Tibial artery (tissue), 4 donors: ENCODE measurements around the gene CCDC196.
"Not testable (repeated sequence)": the region's sequence is repeated elsewhere in the genome, so short reads cannot be mapped to it uniquely, and the experiment has no call there.

Source experiments
- DNase-seq, 2 donors: peaks; one replicate each; pipeline ENCODE4 v3.0.0-alpha.2; 2019
- H3K27ac ChIP-seq, 2 donors: fragments of 200-600 bp; sonication (generic) in 1 of 2; 1 replicate in 1 of 2; 2 replicates in 1 of 2; pipeline ENCODE4 v1.5.1; 2018 to 2019; ENCODE audit warnings: mild to moderate bottlenecking in 1 of 2
- H3K27me3 ChIP-seq, 2 donors: fragments of 200-600 bp; sonication (generic) in 1 of 2; one replicate each; pipeline versions ENCODE4 v1.5.1 to v1.6.0; 2016 to 2019
- H3K36me3 ChIP-seq, 3 donors: fragments of 200-600 bp; sonication (generic) in 2 of 3; one replicate each; pipeline ENCODE4 v1.5.1; 2016 to 2019; ENCODE audit warnings: mild to moderate bottlenecking in 2 of 3
- H3K4me1 ChIP-seq, 4 donors: fragments of 200-600 bp; sonication (generic) in 2 of 4; 1 replicate in 3 of 4; 2 replicates in 1 of 4; pipeline ENCODE4 v1.5.1; 2016 to 2019
- H3K4me3 ChIP-seq, 2 donors: fragments of 200-600 bp; sonication (generic) in 1 of 2; 1 replicate in 1 of 2; 2 replicates in 1 of 2; pipeline ENCODE4 v1.5.1; 2018 to 2019; ENCODE audit warnings: mild to moderate bottlenecking in 2 of 2
- H3K9me3 ChIP-seq, 3 donors: fragments of 200-600 bp; sonication (generic) in 1 of 3; one replicate each; pipeline ENCODE4 v1.5.1; 2016 to 2019
- intact Hi-C: fragments of 100-400 bp; cut with DNase I; formaldehyde crosslinking; loops from one replicate; pipeline ENCODE4 v1.15.0; 2023; ENCODE audit warnings: low total_unique reads
- TF ChIP-seq, protein P1 (sequence below), 2 experiments: fragments of 200-600 bp in 1 of 2; fragments of 450-650 bp in 1 of 2; IDR thresholded peaks; one replicate each; pipeline ENCODE4 v1.5.1; 2017 to 2019; ENCODE audit warnings: antibody characterized with exemption in 2 of 2, mild to moderate bottlenecking in 1 of 2, moderate library complexity in 1 of 2

Gene CCDC196

DNA sequence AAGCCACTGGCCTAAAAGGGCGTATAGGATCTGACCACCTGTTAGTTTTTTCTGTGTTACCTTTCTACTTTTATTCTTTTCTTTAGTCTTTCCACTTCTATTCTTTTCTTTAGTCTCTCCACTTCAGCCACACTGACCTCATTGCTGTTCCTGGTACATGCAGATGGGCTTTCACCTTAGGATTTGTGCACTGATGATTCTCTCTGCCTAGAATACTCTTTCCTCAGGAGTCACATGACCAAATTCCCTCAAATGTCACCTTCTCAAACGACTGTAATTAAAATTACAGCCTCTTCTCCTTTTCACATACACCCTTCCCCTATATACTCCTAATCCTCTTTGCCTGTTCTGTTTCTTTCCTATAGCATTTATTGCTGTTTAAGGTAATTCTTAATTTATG, 57.8 kb downstream of the CCDC196 start:
- intact Hi-C loops, result no loop called here
- no peaks in the 10 kb centered on the region for H3K36me3 ChIP-seq
- peaks cover 0 to 10% (median 0%) of the 10 kb centered on the region in 4 donors for H3K4me1 ChIP-seq
- no peaks in the 10 kb centered on the region for H3K27me3 ChIP-seq
- H3K9me3 ChIP-seq, result no peaks in the 10 kb centered on the region
- TF ChIP-seq, protein P1, sequence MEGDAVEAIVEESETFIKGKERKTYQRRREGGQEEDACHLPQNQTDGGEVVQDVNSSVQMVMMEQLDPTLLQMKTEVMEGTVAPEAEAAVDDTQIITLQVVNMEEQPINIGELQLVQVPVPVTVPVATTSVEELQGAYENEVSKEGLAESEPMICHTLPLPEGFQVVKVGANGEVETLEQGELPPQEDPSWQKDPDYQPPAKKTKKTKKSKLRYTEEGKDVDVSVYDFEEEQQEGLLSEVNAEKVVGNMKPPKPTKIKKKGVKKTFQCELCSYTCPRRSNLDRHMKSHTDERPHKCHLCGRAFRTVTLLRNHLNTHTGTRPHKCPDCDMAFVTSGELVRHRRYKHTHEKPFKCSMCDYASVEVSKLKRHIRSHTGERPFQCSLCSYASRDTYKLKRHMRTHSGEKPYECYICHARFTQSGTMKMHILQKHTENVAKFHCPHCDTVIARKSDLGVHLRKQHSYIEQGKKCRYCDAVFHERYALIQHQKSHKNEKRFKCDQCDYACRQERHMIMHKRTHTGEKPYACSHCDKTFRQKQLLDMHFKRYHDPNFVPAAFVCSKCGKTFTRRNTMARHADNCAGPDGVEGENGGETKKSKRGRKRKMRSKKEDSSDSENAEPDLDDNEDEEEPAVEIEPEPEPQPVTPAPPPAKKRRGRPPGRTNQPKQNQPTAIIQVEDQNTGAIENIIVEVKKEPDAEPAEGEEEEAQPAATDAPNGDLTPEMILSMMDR (IDR thresholded peaks at IDR 0.05), result no peak
- no peak for DNase-seq
- no peak overlapping the region for H3K27ac ChIP-seq
- no peak overlapping the region for H3K4me3 ChIP-seq

DNA sequence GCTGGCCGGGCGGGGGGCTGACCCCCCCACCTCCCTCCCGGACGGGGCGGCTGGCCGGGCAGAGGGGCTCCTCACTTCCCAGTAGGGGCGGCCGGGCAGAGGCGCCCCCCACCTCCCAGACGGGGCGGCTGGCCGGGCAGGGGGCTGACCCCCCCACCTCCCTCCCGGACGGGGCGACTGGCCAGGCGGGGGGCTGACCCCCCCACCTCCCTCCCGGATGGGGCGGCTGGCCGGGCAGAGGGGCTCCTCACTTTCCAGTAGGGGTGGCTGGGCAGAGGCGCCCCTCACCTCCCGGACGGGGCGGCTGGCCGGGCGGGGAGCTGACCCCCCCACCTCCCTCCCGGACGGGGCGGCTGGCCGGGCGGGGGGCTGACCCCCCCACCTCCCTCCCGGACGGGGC, 59.0 kb downstream of the CCDC196 start:
- H3K9me3 ChIP-seq, H3K4me1 ChIP-seq, H3K27me3 ChIP-seq, H3K36me3 ChIP-seq, intact Hi-C loops, H3K4me3 ChIP-seq, H3K27ac ChIP-seq, DNase-seq: not testable (repeated sequence)

DNA sequence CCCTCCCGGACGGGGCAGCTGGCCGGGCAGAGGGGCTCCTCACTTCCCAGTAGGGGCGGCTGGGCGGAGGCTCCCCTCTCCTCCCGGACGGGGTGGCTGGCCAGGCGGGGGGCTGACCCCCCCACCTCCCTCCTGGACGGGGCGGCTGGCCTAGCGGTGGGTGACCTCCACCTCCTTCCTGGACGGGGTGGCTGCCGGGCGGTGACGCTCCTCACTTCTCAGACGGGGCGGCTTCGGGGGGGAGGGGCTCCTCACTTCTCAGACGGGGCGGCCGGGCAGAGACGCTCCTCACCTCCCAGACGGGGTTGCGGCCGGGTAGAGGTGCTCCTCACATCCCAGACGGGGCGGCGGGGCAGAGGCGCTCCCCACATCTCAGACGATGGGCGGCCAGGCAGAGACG, 59.6 kb downstream of the CCDC196 start:
- H3K27ac ChIP-seq, DNase-seq, H3K9me3 ChIP-seq, H3K27me3 ChIP-seq, H3K36me3 ChIP-seq, intact Hi-C loops, H3K4me3 ChIP-seq, H3K4me1 ChIP-seq: not testable (repeated sequence)
